Kidney epithelial cell (primary cell): ENCODE data around the gene EHD3. TPM values are rescaled to one million over a fixed set of nuclear protein-coding genes. Genes with fewer than 3 reads are reported as not detected.

ENCODE experiments used
- DNase-seq: peaks from one replicate; pipeline ENCODE4 v3.0.0-alpha.2; 2010; ENCODE audit warnings: low read depth
- H3K27me3 ChIP-seq: 2 replicates; pipeline ENCODE4 v1.6.0; 2011; ENCODE audit warnings: low read length; ENCODE audit not compliant: control insufficient read depth, insufficient read depth
- H3K36me3 ChIP-seq: 2 replicates; pipeline ENCODE4 v1.5.1; 2011; ENCODE audit warnings: low read length; ENCODE audit not compliant: control insufficient read depth, insufficient read depth
- H3K4me3 ChIP-seq: 2 replicates; pipeline ENCODE4 v1.5.1; 2011; ENCODE audit warnings: low read depth, mild to moderate bottlenecking, control low read depth, low read length
- CTCF ChIP-seq: IDR thresholded peaks from 2 replicates; pipeline ENCODE4 v1.5.1; 2011; ENCODE audit warnings: mild to moderate bottlenecking, moderate library complexity, low read length, control low read depth, inconsistent platforms; ENCODE audit not compliant: insufficient read depth, poor library complexity, severe bottlenecking
- total RNA-seq: library from RNA; depleted of rRNA; stranded (reverse); fragments of >200 nt; gene quantifications from 2 replicates; pipeline ENCODE4 v1.2.3, GENCODE V29; 2015

The EHD3 gene
- total RNA-seq, 1 donor from 2014 or later = 11.4 TPM

GRCh38 chr2:31227110-31227509 lies 6.8 kb upstream of the EHD3 start:
- DNase-seq = no peak
- Histone ChIP-seq H3K36me3 (no peaks in the 10 kb centered on the region), H3K27me3 (peaks cover 7% of the 10 kb centered on the region), H3K4me3 (no peak overlapping the region)
- TF ChIP-seq CTCF = no peak

- Histone ChIP-seq H3K36me3 (no peaks in the 10 kb centered on the region), H3K4me3 (no peak overlapping the region), H3K27me3 (peaks cover 7% of the 10 kb centered on the region)
- DNase-seq = no peak
- TF ChIP-seq CTCF = no peak
Observed at GRCh38 chr2:31227711-31228125, 6.2 kb upstream of the EHD3 start.

- no peak overlapping the region for H3K4me3 ChIP-seq
- no peak for TF ChIP-seq CTCF
- peaks cover 7% of the 10 kb centered on the region for H3K27me3 ChIP-seq
- no peak for DNase-seq
- H3K36me3 ChIP-seq = no peaks in the 10 kb centered on the region
Observed at GRCh38 chr2:31228717-31229116, 5.2 kb upstream of the EHD3 start.

GRCh38 chr2:31230751-31231150 lies 3.2 kb upstream of the EHD3 start:
- Histone ChIP-seq H3K4me3 (no peak overlapping the region), H3K27me3 (peaks cover 7% of the 10 kb centered on the region), H3K36me3 (no peaks in the 10 kb centered on the region)
- no peak for TF ChIP-seq CTCF
- DNase-seq = no peak

GRCh38 chr2:31231571-31232302 lies 2.2 kb upstream of the EHD3 start:
- DNase-seq = no peak
- Histone ChIP-seq H3K27me3 (peaks cover 3% of the 10 kb centered on the region), H3K4me3 (no peak overlapping the region), H3K36me3 (no peaks in the 10 kb centered on the region)
- TF ChIP-seq CTCF = no peak

- Histone ChIP-seq H3K4me3 (no peak overlapping the region), H3K36me3 (no peaks in the 10 kb centered on the region), H3K27me3 (peaks cover 3% of the 10 kb centered on the region)
- TF ChIP-seq CTCF = no peak
- DNase-seq = no peak
Observed at GRCh38 chr2:31232586-31232985, 1.4 kb upstream of the EHD3 start.
